BLaER1 (cell line): Measurements from ENCODE around the gene SRD5A1.

ENCODE experiments used
- H3K27ac ChIP-seq: shearing (Covaris generic); formaldehyde crosslinking; 2 replicates; pipeline ENCODE4 v1.8.1; 2022
- H3K27me3 ChIP-seq: shearing (Covaris generic); formaldehyde crosslinking; 2 replicates; pipeline ENCODE4 v1.8.1; 2022
- H3K36me3 ChIP-seq: shearing (Covaris generic); formaldehyde crosslinking; 2 replicates; pipeline ENCODE4 v1.8.1; 2022
- H3K4me1 ChIP-seq: shearing (Covaris generic); formaldehyde crosslinking; 2 replicates; pipeline ENCODE4 v1.8.1; 2022
- H3K4me2 ChIP-seq: shearing (Covaris generic); formaldehyde crosslinking; 2 replicates; pipeline ENCODE4 v1.8.1; 2022
- H3K4me3 ChIP-seq: shearing (Covaris generic); formaldehyde crosslinking; 2 replicates; pipeline ENCODE4 v1.8.1; 2022
- H3K9ac ChIP-seq: shearing (Covaris generic); formaldehyde crosslinking; 2 replicates; pipeline ENCODE4 v1.8.1; 2022
- H3K9me3 ChIP-seq: shearing (Covaris generic); formaldehyde crosslinking; 2 replicates; pipeline ENCODE4 v1.8.1; 2022
- H4K20me1 ChIP-seq: shearing (Covaris generic); formaldehyde crosslinking; 2 replicates; pipeline ENCODE4 v1.8.1; 2022
- Cebpa-rat ChIP-seq: shearing (Covaris generic); IDR thresholded peaks from 2 replicates; pipeline ENCODE4 v1.8.1; 2022

Gene SRD5A1

DNA sequence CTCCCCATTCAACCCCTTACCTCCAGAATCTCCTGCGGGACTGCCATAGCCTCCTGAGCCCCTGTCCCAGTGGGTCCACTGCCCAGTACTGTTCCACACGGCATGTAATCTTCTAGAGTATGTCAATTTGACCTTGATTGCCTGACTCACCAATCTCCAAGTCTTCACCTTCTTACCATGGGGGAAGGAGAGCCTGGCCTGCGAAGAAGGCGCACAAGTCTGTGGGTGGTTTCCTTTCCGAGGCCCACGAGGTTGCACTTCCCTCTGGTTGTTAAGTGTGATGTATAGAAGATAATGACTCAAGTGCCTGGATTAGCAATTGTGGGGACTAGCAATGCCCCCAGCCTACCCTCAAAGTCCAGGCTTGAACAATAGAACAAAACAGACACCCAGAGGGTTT lies 71.8 kb downstream of the SRD5A1 start:
- H3K36me3 ChIP-seq, result no peaks in the 10 kb centered on the region
- H3K4me3 ChIP-seq, result no peak overlapping the region
- no peaks in the 10 kb centered on the region for H3K9me3 ChIP-seq
- H3K27ac ChIP-seq, result no peak overlapping the region
- no peak overlapping the region for H3K9ac ChIP-seq
- no peaks in the 10 kb centered on the region for H3K27me3 ChIP-seq
- no peak for TF ChIP-seq Cebpa-rat
- H3K4me2 ChIP-seq, result no peak overlapping the region
- peaks cover 14% of the 10 kb centered on the region for H3K4me1 ChIP-seq
- no peaks in the 10 kb centered on the region for H4K20me1 ChIP-seq

DNA sequence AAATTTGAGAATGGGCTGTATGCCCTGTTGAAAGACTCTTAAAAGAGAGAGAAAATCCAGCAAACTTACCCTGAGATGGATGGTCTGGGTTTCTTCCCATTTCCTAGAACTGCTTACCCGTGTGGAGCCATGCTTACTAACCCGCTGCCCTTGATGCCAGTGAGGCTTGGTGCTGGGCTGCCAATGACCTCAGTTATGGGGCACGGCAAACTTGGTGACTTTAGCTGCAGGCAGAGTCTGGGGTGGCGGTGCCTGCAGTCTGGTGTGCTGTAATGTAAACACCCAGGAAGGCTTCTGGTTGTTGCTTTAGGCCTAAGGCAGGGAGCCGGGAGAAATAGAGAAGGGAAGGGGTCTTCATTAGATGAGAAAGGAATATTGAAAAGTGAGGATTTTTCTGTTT lies 72.7 kb downstream of the SRD5A1 start:
- Histone ChIP-seq H3K4me1 (peaks cover 14% of the 10 kb centered on the region), H3K9ac (no peak overlapping the region), H4K20me1 (no peaks in the 10 kb centered on the region), H3K4me3 (no peak overlapping the region), H3K4me2 (no peak overlapping the region), H3K27me3 (no peaks in the 10 kb centered on the region), H3K36me3 (no peaks in the 10 kb centered on the region), H3K9me3 (no peaks in the 10 kb centered on the region), H3K27ac (no peak overlapping the region)
- TF ChIP-seq Cebpa-rat, result no peak

DNA sequence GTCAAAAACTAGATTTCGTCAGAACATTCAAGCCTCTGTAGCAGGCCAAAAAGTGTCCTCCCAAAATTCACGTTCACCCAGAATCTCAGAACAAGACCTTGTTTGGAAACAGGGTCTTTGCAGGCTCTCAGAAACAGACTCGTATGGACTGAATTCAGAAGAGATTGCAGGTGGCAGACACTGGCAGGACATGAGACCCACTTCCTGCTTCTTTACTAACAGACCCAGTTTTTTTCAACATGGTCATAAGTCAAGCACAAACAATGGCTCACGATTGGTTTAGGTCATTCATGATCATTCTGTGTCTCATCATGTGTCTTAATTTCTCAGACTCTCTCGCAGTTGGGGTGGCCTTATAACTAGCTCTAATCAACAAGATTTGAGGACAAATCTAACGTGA lies 74.6 kb downstream of the SRD5A1 start:
- Histone ChIP-seq H3K9ac (no peak overlapping the region), H3K4me2 (peak overlapping the region; percentile 3; the same call in 1 of the 2 replicates), H3K36me3 (no peaks in the 10 kb centered on the region), H3K9me3 (no peaks in the 10 kb centered on the region), H3K27ac (peak overlapping the region; percentile 19; the same call in 1 of the 2 replicates), H3K4me1 (peaks cover 24% of the 10 kb centered on the region), H4K20me1 (no peaks in the 10 kb centered on the region), H3K27me3 (no peaks in the 10 kb centered on the region), H3K4me3 (no peak overlapping the region)
- no peak for TF ChIP-seq Cebpa-rat

DNA sequence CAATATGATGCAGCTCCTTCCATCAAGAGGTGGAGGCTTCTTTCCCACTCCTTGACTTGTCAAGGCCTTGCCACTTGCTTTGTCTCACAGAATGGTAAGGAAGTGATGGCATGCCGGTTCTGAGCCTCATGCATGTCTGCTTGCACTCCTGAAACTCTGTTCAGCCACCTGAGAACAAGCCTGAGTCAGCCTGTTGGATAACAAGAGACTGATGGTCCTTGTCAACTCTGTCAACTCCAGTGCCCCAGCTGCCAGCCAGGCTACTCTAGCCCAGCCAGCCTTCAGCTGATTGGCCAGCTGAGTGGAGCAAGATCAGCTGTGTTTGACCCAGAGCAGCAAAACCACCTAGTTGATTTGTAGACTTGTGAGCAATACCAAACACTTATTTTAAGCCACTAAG lies 75.6 kb downstream of the SRD5A1 start:
- H3K9me3 ChIP-seq, result no peaks in the 10 kb centered on the region
- H3K36me3 ChIP-seq, result no peaks in the 10 kb centered on the region
- H3K4me3 ChIP-seq, result no peak overlapping the region
- H4K20me1 ChIP-seq, result no peaks in the 10 kb centered on the region
- H3K27me3 ChIP-seq, result no peaks in the 10 kb centered on the region
- no peak for TF ChIP-seq Cebpa-rat
- no peak overlapping the region for H3K27ac ChIP-seq
- H3K4me2 ChIP-seq, result no peak overlapping the region
- peaks cover 24% of the 10 kb centered on the region for H3K4me1 ChIP-seq
- no peak overlapping the region for H3K9ac ChIP-seq

DNA sequence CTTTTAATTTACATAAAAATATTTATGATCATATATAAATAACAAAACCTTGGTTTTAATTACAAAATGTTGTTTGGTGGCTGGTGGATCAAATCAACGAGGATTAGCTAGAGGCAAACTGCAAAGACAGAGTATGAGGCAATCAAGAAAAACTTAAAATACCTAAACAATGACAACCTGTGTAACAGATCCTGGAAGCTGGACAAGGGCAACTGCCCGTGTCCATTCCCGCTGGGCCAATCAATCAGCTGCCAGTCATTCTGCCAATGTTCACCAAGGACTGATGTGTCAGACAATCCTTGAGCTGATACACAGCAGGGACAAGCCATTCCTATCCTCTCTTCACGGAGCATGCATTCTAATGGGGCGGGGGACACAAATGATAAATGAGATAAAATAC lies 76.8 kb downstream of the SRD5A1 start:
- H3K9me3 ChIP-seq, result no peaks in the 10 kb centered on the region
- H3K36me3 ChIP-seq, result no peaks in the 10 kb centered on the region
- H3K9ac ChIP-seq, result no peak overlapping the region
- H3K27me3 ChIP-seq, result no peaks in the 10 kb centered on the region
- no peak overlapping the region for H3K4me3 ChIP-seq
- peaks cover 27% of the 10 kb centered on the region for H3K4me1 ChIP-seq
- TF ChIP-seq Cebpa-rat, result no peak
- H3K4me2 ChIP-seq, result no peak overlapping the region
- peaks cover 10% of the 10 kb centered on the region for H4K20me1 ChIP-seq
- no peak overlapping the region for H3K27ac ChIP-seq

DNA sequence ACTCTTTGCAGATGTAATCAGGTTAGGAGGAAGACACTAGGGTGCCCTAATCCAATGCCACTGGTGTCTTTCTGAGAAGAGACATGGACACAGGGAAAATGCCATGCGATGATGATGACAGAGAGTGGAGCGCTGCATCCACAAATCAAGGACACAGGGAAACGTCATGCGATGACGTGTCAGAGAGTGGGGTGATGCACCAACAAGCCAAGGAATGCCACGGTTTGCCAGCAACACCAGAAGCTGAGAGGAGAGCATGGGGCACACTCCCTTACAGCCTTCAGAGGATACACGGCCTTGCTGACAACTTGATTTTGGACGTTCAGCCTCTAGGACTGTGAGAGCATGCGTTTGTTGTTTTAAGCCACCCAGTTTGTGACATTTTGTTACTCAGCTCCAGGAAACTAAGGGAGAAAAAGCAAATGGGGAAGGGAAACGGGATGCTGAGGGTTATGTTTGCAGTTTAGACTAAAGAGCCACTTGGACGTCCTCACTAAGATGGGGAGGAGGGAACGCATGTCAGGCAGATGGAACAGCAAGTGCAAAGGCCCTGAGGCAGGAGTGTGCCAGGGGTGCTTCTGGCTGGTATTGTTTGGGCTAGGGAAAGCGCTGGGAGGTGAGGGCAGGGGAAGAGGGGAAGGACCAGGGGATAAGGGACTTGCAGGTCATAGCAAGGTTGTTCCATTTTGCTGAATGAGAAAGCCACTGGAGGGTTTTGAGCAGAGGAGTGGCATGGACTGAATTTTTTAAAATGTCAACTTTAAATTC lies 77.5 kb downstream of the SRD5A1 start:
- H3K27ac ChIP-seq, result no peak overlapping the region
- no peaks in the 10 kb centered on the region for H3K36me3 ChIP-seq
- no peak overlapping the region for H3K4me2 ChIP-seq
- no peak overlapping the region for H3K4me3 ChIP-seq
- H3K9me3 ChIP-seq, result no peaks in the 10 kb centered on the region
- H3K4me1 ChIP-seq, result peaks cover 33% of the 10 kb centered on the region
- H3K27me3 ChIP-seq, result no peaks in the 10 kb centered on the region
- no peak for TF ChIP-seq Cebpa-rat
- no peak overlapping the region for H3K9ac ChIP-seq
- peaks cover 17% of the 10 kb centered on the region for H4K20me1 ChIP-seq

DNA sequence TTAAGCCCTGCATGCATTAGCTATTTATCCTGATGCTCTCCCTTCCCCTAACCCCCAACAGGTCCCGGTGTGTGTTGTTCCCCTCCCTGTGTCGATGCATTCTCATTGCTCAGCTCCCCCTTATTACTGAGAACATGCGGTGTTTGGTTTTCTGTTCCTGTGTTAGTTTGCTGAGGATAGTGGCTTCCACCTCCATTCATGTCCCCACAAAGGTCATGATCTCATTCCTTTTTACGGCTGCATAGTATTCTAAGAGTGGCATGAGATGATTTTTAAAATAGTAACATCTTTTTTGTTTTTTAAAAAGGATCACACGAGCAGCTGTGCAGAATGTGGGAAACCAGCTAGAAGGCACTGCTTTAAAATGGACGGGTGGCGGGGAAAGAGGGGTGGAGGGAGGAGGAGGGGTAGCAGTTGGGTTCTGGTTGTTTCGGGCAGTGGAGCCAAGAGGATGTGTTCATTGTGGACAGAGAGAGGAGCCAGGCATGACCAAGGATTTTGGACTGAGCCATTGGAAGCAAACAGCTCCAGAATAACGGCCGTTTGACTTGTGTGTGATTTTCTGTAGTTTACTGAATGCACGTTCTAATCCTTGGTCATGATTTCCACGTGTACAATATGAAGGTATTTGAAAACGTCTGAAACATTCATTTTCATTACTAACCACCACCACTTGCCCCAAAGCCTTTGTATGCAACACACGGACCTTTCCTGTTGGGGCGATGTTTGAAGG lies 78.3 kb downstream of the SRD5A1 start:
- peaks cover 25% of the 10 kb centered on the region for H4K20me1 ChIP-seq
- H3K4me3 ChIP-seq, result peak overlapping the region; percentile 90
- no peaks in the 10 kb centered on the region for H3K9me3 ChIP-seq
- H3K9ac ChIP-seq, result peak overlapping the region; percentile 93
- peaks cover 6% of the 10 kb centered on the region; the same call in 1 of the 2 replicates for H3K36me3 ChIP-seq
- no peak for TF ChIP-seq Cebpa-rat
- no peaks in the 10 kb centered on the region for H3K27me3 ChIP-seq
- H3K4me1 ChIP-seq, result peaks cover 42% of the 10 kb centered on the region
- H3K4me2 ChIP-seq, result peak overlapping the region; percentile 93
- peak overlapping the region; percentile 98 for H3K27ac ChIP-seq

DNA sequence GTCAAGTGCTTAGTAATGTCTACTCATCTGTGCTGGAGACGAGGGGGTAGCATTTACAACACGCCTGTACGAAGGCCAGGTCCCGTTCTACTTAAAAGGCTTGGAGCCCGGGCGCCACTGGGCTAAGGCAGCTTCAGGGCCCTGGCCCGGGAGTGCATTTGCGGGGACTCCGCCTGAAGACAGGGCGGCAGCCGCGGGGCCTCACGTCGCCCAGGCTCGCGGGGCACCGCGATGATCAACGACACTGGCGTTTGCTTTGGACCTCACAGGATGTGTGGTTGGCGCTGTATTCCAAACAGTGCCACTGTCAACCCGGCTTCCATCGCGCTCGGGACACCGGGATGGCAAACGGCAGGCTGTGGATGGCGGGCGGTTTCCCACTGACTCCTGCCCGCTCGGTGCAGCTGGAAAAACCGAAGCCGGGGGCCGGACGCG lies 78.9 kb downstream of the SRD5A1 start:
- Histone ChIP-seq H4K20me1 (peaks cover 31% of the 10 kb centered on the region), H3K4me1 (peaks cover 47% of the 10 kb centered on the region), H3K27ac (peak overlapping the region; percentile 98), H3K9ac (peak overlapping the region; percentile 93), H3K27me3 (no peaks in the 10 kb centered on the region), H3K36me3 (peaks cover 10% of the 10 kb centered on the region; the same call in 1 of the 2 replicates), H3K4me2 (peak overlapping the region; percentile 93), H3K4me3 (peak overlapping the region; percentile 90), H3K9me3 (no peaks in the 10 kb centered on the region)
- no peak for TF ChIP-seq Cebpa-rat

DNA sequence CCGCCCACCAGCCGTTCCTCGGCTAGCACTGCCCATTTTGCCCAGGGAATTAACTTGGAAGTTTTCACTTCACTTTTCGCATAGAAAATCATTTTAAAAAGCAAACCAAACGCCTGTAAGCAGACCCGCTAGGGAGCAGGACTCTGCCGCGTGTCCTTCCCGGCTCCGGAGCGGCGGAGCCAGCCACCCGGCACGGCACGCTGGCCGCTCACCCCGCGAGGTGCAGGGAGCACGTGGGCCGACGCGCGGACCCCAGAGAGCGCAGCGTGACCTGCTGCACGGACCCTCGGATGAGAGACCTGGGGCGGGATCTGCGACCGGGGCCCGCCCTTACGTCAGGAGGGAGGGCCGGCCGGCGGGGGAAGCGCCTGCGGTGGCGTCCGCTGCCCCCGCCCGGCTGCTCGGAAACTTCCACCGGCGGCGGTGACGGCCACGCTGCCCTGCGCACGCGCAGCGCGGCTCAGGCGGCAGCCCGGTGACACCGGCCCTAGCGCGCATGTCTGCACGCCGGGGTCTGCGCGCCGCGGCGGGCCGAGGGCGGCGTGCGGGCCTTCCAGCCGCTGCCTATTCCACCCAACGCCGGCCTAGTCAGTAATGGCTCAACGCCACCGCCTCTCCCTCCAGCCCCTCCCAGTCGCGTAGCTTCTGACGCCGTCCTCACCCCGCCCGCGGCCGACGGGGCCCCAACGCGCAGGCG lies 79.5 kb downstream of the SRD5A1 start:
- H3K4me3 ChIP-seq, result peak overlapping the region; percentile 90
- no peak for TF ChIP-seq Cebpa-rat
- peaks cover 49% of the 10 kb centered on the region for H3K4me1 ChIP-seq
- no peaks in the 10 kb centered on the region; the same call in 1 of the 2 replicates for H3K27me3 ChIP-seq
- no peaks in the 10 kb centered on the region for H3K9me3 ChIP-seq
- H3K9ac ChIP-seq, result peak overlapping the region; percentile 93
- peaks cover 36% of the 10 kb centered on the region for H4K20me1 ChIP-seq
- H3K4me2 ChIP-seq, result peak overlapping the region; percentile 93
- H3K27ac ChIP-seq, result peak overlapping the region; percentile 98
- peaks cover 16% of the 10 kb centered on the region; the same call in 1 of the 2 replicates for H3K36me3 ChIP-seq
